Measurements from ENCODE around the gene EFNA1.

GRCh38 chr1:155125511-155125945, 2.1 kb upstream of the EFNA1 start:
- no peak for TF ChIP-seq CTCF (CRISPR knock-in tag; IDR thresholded peaks at IDR 0.05)
- no peak for TF ChIP-seq EP300 (IDR thresholded peaks at IDR 0.05; ENCODE audit: low read depth in 2 of 2, low read length in 2 of 2)
- no peak for TF ChIP-seq EP300 (CRISPR knock-in tag; IDR thresholded peaks at IDR 0.05; ENCODE audit: borderline replicate concordance)
- TF ChIP-seq POLR2A (IDR thresholded peaks at IDR 0.05; ENCODE audit: insufficient read depth in 1 of 2, low read depth in 2 of 2, low read length in 2 of 2): no peak
- no peak for TF ChIP-seq E2F5 (CRISPR knock-in tag; conservative IDR thresholded peaks at IDR 0.05)
- TF ChIP-seq FOXO4 (CRISPR knock-in tag; conservative IDR thresholded peaks at IDR 0.05): no peak
- no peak for TF ChIP-seq ZNF710 (CRISPR knock-in tag; IDR thresholded peaks at IDR 0.05; ENCODE audit: borderline replicate concordance)
- no peak for TF ChIP-seq SALL2 (CRISPR knock-in tag; IDR thresholded peaks at IDR 0.05)
- TF ChIP-seq HOXA7 (CRISPR knock-in tag; IDR thresholded peaks at IDR 0.05): no peak
- TF ChIP-seq ZNF280B (CRISPR knock-in tag; IDR thresholded peaks at IDR 0.05; ENCODE audit: borderline replicate concordance): no peak
- no peak for TF ChIP-seq ZNF263 (CRISPR knock-in tag; IDR thresholded peaks at IDR 0.05)
- no peak for TF ChIP-seq CEBPB (IDR thresholded peaks at IDR 0.05; ENCODE audit: borderline replicate concordance, low read depth, low read length)
- no peak for TF ChIP-seq ZKSCAN1 (IDR thresholded peaks at IDR 0.05; ENCODE audit: low read length)
- no peak for TF ChIP-seq ZBTB7A (CRISPR knock-in tag; IDR thresholded peaks at IDR 0.05)

Measured in HepG2 (cell line).